IPS-20b (cell line): ENCODE results near the gene BMP7.
"Not testable (repeated sequence)": the region's sequence is repeated elsewhere in the genome, so short reads cannot be mapped to it uniquely, and the experiment has no call there.

ENCODE experiments used
- H3K27ac ChIP-seq: one replicate; pipeline ENCODE4 v1.5.1; 2013; ENCODE audit warnings: low read length
- H3K27me3 ChIP-seq: 2 replicates; pipeline ENCODE4 v1.6.1; 2013; ENCODE audit warnings: mild to moderate bottlenecking, low read length, inconsistent platforms; ENCODE audit not compliant: insufficient read depth
- H3K36me3 ChIP-seq: 2 replicates; pipeline ENCODE4 v1.6.1; 2013; ENCODE audit warnings: low read depth, mild to moderate bottlenecking, inconsistent platforms, low read length, moderate library complexity; ENCODE audit not compliant: insufficient read depth
- H3K4me1 ChIP-seq: 2 replicates; pipeline ENCODE4 v1.6.1; 2013; ENCODE audit warnings: mild to moderate bottlenecking, control low read depth, inconsistent platforms, low read length, moderate library complexity; ENCODE audit not compliant: insufficient read depth
- H3K4me3 ChIP-seq: 2 replicates; pipeline ENCODE4 v1.5.1; 2013; ENCODE audit warnings: mild to moderate bottlenecking, low read length, inconsistent platforms
- H3K9ac ChIP-seq: 2 replicates; pipeline ENCODE4 v1.6.1; 2013; ENCODE audit warnings: low read depth, mild to moderate bottlenecking, inconsistent platforms, low read length, moderate library complexity
- H3K9me3 ChIP-seq: 2 replicates; pipeline ENCODE4 v1.6.1; 2013; ENCODE audit warnings: mild to moderate bottlenecking, low read depth, low read length, inconsistent platforms; ENCODE audit not compliant: insufficient read depth

The BMP7 gene

GRCh38 chr20:57159193-57159851 lies 107.1 kb downstream of the BMP7 start:
- Histone ChIP-seq H3K4me3 (no peak overlapping the region; the same call in 1 of the 2 replicates), H3K9me3 (peaks cover 11% of the 10 kb centered on the region), H3K36me3 (no peaks in the 10 kb centered on the region), H3K27me3 (no peaks in the 10 kb centered on the region; the same call in 1 of the 2 replicates), H3K9ac (no peak overlapping the region), H3K4me1 (peaks cover 3% of the 10 kb centered on the region; the same call in 1 of the 2 replicates), H3K27ac (no peak overlapping the region)

- H3K27me3 ChIP-seq, result no peaks in the 10 kb centered on the region; the same call in 1 of the 2 replicates
- H3K4me1 ChIP-seq, result peaks cover 3% of the 10 kb centered on the region; the same call in 1 of the 2 replicates
- H3K4me3 ChIP-seq, result no peak overlapping the region
- H3K36me3 ChIP-seq, result no peaks in the 10 kb centered on the region
- H3K9me3 ChIP-seq, result 0 out of 2 replicates have a peak, but pooled peaks cover 4% of the 10 kb centered on the region
- no peak overlapping the region for H3K27ac ChIP-seq
- no peak overlapping the region for H3K9ac ChIP-seq
Measured at GRCh38 chr20:57158474-57158873, 108.0 kb downstream of the BMP7 start.

- not testable (repeated sequence) for H3K9ac ChIP-seq, H3K4me1 ChIP-seq, H3K27ac ChIP-seq, H3K27me3 ChIP-seq, H3K9me3 ChIP-seq, H3K4me3 ChIP-seq, H3K36me3 ChIP-seq
Measured at GRCh38 chr20:57157787-57158186, 108.7 kb downstream of the BMP7 start.

GRCh38 chr20:57157106-57157691 lies 109.2 kb downstream of the BMP7 start:
- Histone ChIP-seq H3K9me3 (no peaks in the 10 kb centered on the region), H3K4me1 (peaks cover 3% of the 10 kb centered on the region; the same call in 1 of the 2 replicates), H3K4me3 (no peak overlapping the region), H3K36me3 (no peaks in the 10 kb centered on the region), H3K9ac (no peak overlapping the region), H3K27me3 (no peaks in the 10 kb centered on the region; the same call in 1 of the 2 replicates), H3K27ac (no peak overlapping the region)

- H3K4me1 ChIP-seq, result peaks cover 3% of the 10 kb centered on the region; the same call in 1 of the 2 replicates
- no peak overlapping the region for H3K4me3 ChIP-seq
- no peaks in the 10 kb centered on the region; the same call in 1 of the 2 replicates for H3K27me3 ChIP-seq
- no peak overlapping the region for H3K9ac ChIP-seq
- H3K9me3 ChIP-seq, result no peaks in the 10 kb centered on the region
- H3K27ac ChIP-seq, result no peak overlapping the region
- H3K36me3 ChIP-seq, result no peaks in the 10 kb centered on the region
Measured at GRCh38 chr20:57156011-57156729, 110.3 kb downstream of the BMP7 start.

- peaks cover 3% of the 10 kb centered on the region; the same call in 1 of the 2 replicates for H3K4me1 ChIP-seq
- no peaks in the 10 kb centered on the region for H3K9me3 ChIP-seq
- no peak overlapping the region for H3K27ac ChIP-seq
- H3K4me3 ChIP-seq, result no peak overlapping the region
- no peaks in the 10 kb centered on the region for H3K27me3 ChIP-seq
- no peaks in the 10 kb centered on the region for H3K36me3 ChIP-seq
- H3K9ac ChIP-seq, result no peak overlapping the region
Measured at GRCh38 chr20:57155415-57155814, 111.0 kb downstream of the BMP7 start.

- Histone ChIP-seq H3K4me1 (no peaks in the 10 kb centered on the region), H3K4me3 (no peak overlapping the region), H3K27ac (no peak overlapping the region), H3K36me3 (no peaks in the 10 kb centered on the region), H3K9ac (no peak overlapping the region), H3K9me3 (no peaks in the 10 kb centered on the region), H3K27me3 (no peaks in the 10 kb centered on the region)
Measured at GRCh38 chr20:57153238-57153905, 113.1 kb downstream of the BMP7 start.

GRCh38 chr20:57152557-57152956 lies 113.9 kb downstream of the BMP7 start:
- Histone ChIP-seq H3K27ac (no peak overlapping the region), H3K4me1 (no peaks in the 10 kb centered on the region), H3K4me3 (no peak overlapping the region), H3K36me3 (no peaks in the 10 kb centered on the region), H3K27me3 (no peaks in the 10 kb centered on the region), H3K9me3 (no peaks in the 10 kb centered on the region), H3K9ac (no peak overlapping the region)

- H3K9ac ChIP-seq, result no peak overlapping the region
- H3K9me3 ChIP-seq, result no peaks in the 10 kb centered on the region
- H3K27ac ChIP-seq, result no peak overlapping the region
- no peak overlapping the region for H3K4me3 ChIP-seq
- H3K4me1 ChIP-seq, result no peaks in the 10 kb centered on the region
- H3K27me3 ChIP-seq, result no peaks in the 10 kb centered on the region
- H3K36me3 ChIP-seq, result no peaks in the 10 kb centered on the region
Measured at GRCh38 chr20:57150559-57150958, 115.9 kb downstream of the BMP7 start.

- H3K4me3 ChIP-seq, result no peak overlapping the region
- no peaks in the 10 kb centered on the region for H3K36me3 ChIP-seq
- no peaks in the 10 kb centered on the region for H3K4me1 ChIP-seq
- H3K9me3 ChIP-seq, result no peaks in the 10 kb centered on the region
- no peak overlapping the region for H3K27ac ChIP-seq
- H3K27me3 ChIP-seq, result no peaks in the 10 kb centered on the region
- H3K9ac ChIP-seq, result no peak overlapping the region
Measured at GRCh38 chr20:57148263-57148662, 118.2 kb downstream of the BMP7 start.

GRCh38 chr20:57147185-57147584 lies 119.3 kb downstream of the BMP7 start:
- Histone ChIP-seq H3K9me3 (no peaks in the 10 kb centered on the region), H3K4me3 (no peak overlapping the region), H3K4me1 (no peaks in the 10 kb centered on the region), H3K9ac (no peak overlapping the region), H3K36me3 (no peaks in the 10 kb centered on the region), H3K27ac (no peak overlapping the region), H3K27me3 (no peaks in the 10 kb centered on the region)
